A673 (cell line): ENCODE results near the gene UFC1. TPM values are rescaled to one million over a fixed set of nuclear protein-coding genes. Genes with fewer than 3 reads are reported as not detected.

Experiments used
- BruUV-seq: library from RNA; stranded (reverse); fragments of 400-500 nt; replicated peaks from 2 replicates; lab custom pipeline; 2021; lab: Mats Ljungman, UMichigan
- CTCF ChIA-PET: fragments of 300-600 bp; sonication (Branson Sonifier 250); formaldehyde crosslinking; loops from one replicate; lab custom pipeline; 2022; ENCODE audit warnings: antibody characterized with exemption; lab: Charles Lee
- POLR2A ChIA-PET: fragments of 300-600 bp; sonication (Branson Sonifier 250); formaldehyde crosslinking; loops from one replicate; lab custom pipeline; 2022; ENCODE audit warnings: antibody characterized with exemption; ENCODE audit not compliant: low non-redundant PET; lab: Charles Lee
- DNase-seq: peaks from one replicate; pipeline ENCODE4 v3.0.0-alpha.2; 2015; ENCODE audit warnings: low spot score
- H3K27ac ChIP-seq: fragments of 200-600 bp; sonication (generic); 2 replicates; pipeline ENCODE4 v1.5.1; 2016; ENCODE audit warnings: mixed run types, low read depth, mild to moderate bottlenecking, mixed read lengths, antibody characterized with exemption, low read length; ENCODE audit not compliant: poor library complexity, severe bottlenecking
- H3K27me3 ChIP-seq: fragments of 200-600 bp; sonication (generic); replicated peaks from 2 replicates; pipeline ENCODE4 v1.6.1; 2017; ENCODE audit warnings: mixed run types, low read depth, mild to moderate bottlenecking, mixed read lengths, antibody characterized with exemption, low read length; ENCODE audit not compliant: insufficient read depth, poor library complexity
- H3K36me3 ChIP-seq: fragments of 200-600 bp; sonication (generic); 2 replicates; pipeline ENCODE4 v1.6.1; 2016; ENCODE audit warnings: mixed run types, mild to moderate bottlenecking, mixed read lengths, antibody characterized with exemption, low read length; ENCODE audit not compliant: insufficient read depth, poor library complexity, severe bottlenecking
- H3K4me1 ChIP-seq: fragments of 200-600 bp; sonication (generic); 2 replicates; pipeline ENCODE4 v1.6.1; 2017; ENCODE audit warnings: mixed run types, mild to moderate bottlenecking, mixed read lengths, antibody characterized with exemption, low read length; ENCODE audit not compliant: insufficient read depth, poor library complexity, severe bottlenecking
- H3K4me3 ChIP-seq: fragments of 200-600 bp; sonication (generic); 2 replicates; pipeline ENCODE4 v1.5.1; 2016; ENCODE audit warnings: low read depth, mixed run types, mild to moderate bottlenecking, mixed read lengths, low read length; ENCODE audit not compliant: poor library complexity, severe bottlenecking
- H3K9me3 ChIP-seq: fragments of 200-600 bp; sonication (generic); 2 replicates; pipeline ENCODE4 v1.6.1; 2016; ENCODE audit warnings: mixed run types, low read depth, mild to moderate bottlenecking, mixed read lengths, antibody characterized with exemption, low read length; ENCODE audit not compliant: poor library complexity, severe bottlenecking
- EZH2 ChIP-seq: fragments of 200-600 bp; sonication (generic); IDR thresholded peaks from 2 replicates; pipeline ENCODE4 v1.6.1; 2017; ENCODE audit warnings: borderline replicate concordance, low read depth, mild to moderate bottlenecking, mixed read lengths, antibody characterized with exemption, low read length; ENCODE audit not compliant: poor library complexity, severe bottlenecking
- intact Hi-C: fragments of 100-400 bp; cut with micrococcal nuclease; formaldehyde crosslinking; loops from one replicate; pipeline ENCODE4 v1.10.0; 2022; ENCODE audit not compliant: unreplicated experiment
- total RNA-seq: library from RNA; stranded (reverse); gene quantifications from 2 replicates; pipeline ENCODE4 v1.2.3, GENCODE V29; 2021
- TF ChIP-seq, protein P1 (sequence below): fragments of 300-800, 200-600 bp; sonication (generic); conservative IDR thresholded peaks from 2 replicates; pipeline ENCODE4 v1.5.1; 2017; ENCODE audit warnings: low read depth, mild to moderate bottlenecking, antibody characterized with exemption, low read length, moderate library complexity, mixed read lengths

UFC1 gene
- total RNA-seq, 1 experiment from 2014 or later, result 82.7 TPM

DNA sequence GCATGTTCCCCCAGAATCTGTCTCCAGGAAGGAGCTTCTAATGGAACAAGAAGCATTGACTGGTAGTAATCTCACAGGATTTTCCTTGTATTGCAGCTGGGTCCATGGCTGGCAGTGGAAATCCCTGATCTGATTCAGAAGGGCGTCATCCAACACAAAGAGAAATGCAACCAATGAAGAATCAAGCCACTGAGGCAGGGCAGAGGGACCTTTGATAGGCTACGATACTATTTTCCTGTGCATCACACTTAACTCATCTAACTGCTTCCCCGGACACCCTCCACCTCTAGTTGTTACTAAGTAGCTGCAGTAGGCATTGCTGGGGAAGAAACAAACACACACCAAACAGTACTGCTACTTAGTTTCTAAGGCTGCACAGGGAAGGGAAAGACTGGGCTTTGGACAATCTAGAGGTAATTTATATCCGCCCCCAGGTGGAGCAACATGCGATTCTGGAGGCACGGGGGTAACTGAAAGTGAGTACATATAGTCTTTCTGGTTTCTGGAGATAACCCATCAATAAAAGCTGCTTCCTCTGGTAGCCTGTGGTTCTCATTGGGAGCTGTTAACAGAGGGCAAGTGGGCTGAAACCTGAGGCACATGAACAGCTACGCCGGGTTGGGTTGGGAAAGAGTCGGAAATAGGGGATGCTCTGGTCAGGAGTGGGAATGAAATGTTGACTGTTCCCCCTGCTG, 4.7 kb downstream of the UFC1 start:
- ChIA-PET POLR2A (no interaction called here), CTCF (no interaction called here)
- peak overlapping the region; percentile 92 for H3K27ac ChIP-seq
- TF ChIP-seq, protein P1, sequence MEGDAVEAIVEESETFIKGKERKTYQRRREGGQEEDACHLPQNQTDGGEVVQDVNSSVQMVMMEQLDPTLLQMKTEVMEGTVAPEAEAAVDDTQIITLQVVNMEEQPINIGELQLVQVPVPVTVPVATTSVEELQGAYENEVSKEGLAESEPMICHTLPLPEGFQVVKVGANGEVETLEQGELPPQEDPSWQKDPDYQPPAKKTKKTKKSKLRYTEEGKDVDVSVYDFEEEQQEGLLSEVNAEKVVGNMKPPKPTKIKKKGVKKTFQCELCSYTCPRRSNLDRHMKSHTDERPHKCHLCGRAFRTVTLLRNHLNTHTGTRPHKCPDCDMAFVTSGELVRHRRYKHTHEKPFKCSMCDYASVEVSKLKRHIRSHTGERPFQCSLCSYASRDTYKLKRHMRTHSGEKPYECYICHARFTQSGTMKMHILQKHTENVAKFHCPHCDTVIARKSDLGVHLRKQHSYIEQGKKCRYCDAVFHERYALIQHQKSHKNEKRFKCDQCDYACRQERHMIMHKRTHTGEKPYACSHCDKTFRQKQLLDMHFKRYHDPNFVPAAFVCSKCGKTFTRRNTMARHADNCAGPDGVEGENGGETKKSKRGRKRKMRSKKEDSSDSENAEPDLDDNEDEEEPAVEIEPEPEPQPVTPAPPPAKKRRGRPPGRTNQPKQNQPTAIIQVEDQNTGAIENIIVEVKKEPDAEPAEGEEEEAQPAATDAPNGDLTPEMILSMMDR, result no peak
- no peak for TF ChIP-seq EZH2
- H3K4me3 ChIP-seq, result peak overlapping the region; percentile 82
- DNase-seq, result no peak
- peaks cover 28% of the 10 kb centered on the region for H3K36me3 ChIP-seq
- no peaks in the 10 kb centered on the region for H3K27me3 ChIP-seq
- H3K4me1 ChIP-seq, result peaks cover 5% of the 10 kb centered on the region
- intact Hi-C loops, result no loop called here
- no peaks in the 10 kb centered on the region for H3K9me3 ChIP-seq
- BruUV-seq, result no TSS peak

- H3K27me3 ChIP-seq, result no peaks in the 10 kb centered on the region
- H3K36me3 ChIP-seq, result peaks cover 34% of the 10 kb centered on the region
- TF ChIP-seq EZH2, result no peak
- TF ChIP-seq, protein P1, result no peak
- no peaks in the 10 kb centered on the region for H3K9me3 ChIP-seq
- peaks cover 5% of the 10 kb centered on the region for H3K4me1 ChIP-seq
- intact Hi-C loops, result no loop called here
- POLR2A ChIA-PET, result no interaction called here
- BruUV-seq, result no TSS peak
- peak within 1 kb of the TSS; percentile 82 for H3K4me3 ChIP-seq
- peak; percentile 96 for DNase-seq
- CTCF ChIA-PET, result no interaction called here
- H3K27ac ChIP-seq, result peak within 1 kb of the TSS; percentile 92
Observed at GRCh38 chr1:161159087-161159912, 5.5 kb downstream of the UFC1 start, which contains the start of gene USP21. Gene USP21 (plus strand): TSS chr1:161159500. CDS start chr1:161160641, 1,141 bp downstream.

DNA sequence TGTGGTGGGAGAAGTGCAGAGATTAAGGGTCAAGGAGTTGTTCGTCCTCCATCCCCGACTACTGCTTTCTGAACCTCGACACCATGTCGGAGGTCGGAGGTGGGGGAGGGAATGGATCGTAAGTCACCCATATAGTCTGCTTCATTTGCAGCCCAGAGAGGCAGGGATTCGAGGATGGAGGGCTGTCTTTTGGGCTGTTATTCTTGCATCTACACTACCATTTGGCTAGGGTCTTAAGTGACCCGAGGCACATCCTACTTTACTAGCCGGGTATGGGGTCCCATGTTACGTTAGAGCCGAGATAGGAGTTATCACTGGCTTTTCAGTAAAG, 6.1 kb downstream of the UFC1 start:
- Histone ChIP-seq H3K4me1 (peaks cover 5% of the 10 kb centered on the region), H3K27ac (peak overlapping the region; percentile 92), H3K4me3 (peak overlapping the region; percentile 82), H3K9me3 (no peaks in the 10 kb centered on the region), H3K27me3 (no peaks in the 10 kb centered on the region), H3K36me3 (peaks cover 34% of the 10 kb centered on the region)
- intact Hi-C loops, result no loop called here
- ChIA-PET POLR2A (no interaction called here), CTCF (no interaction called here)
- TF ChIP-seq EZH2, result no peak
- TF ChIP-seq, protein P1, result no peak
- TSS peak; percentile 27 for BruUV-seq
- no peak for DNase-seq
